HL-60 (cell line): ENCODE data around the gene PGS1.

Source experiments
- GABPA ChIP-seq: IDR thresholded peaks from 2 replicates; pipeline ENCODE4 v1.6.1; 2012; ENCODE audit warnings: low read depth
- POLR2AphosphoS5 ChIP-seq: IDR thresholded peaks from 2 replicates; pipeline ENCODE4 v1.6.1; 2012; ENCODE audit warnings: low read depth
- TF ChIP-seq, protein P1 (sequence below): IDR thresholded peaks from one replicate; pipeline ENCODE4 v1.5.1; 2011; ENCODE audit warnings: low read length, control low read depth, inconsistent platforms; ENCODE audit not compliant: insufficient read depth
- TF ChIP-seq, protein P2 (sequence below): IDR thresholded peaks from 2 replicates; pipeline ENCODE4 v1.6.1; 2012; ENCODE audit warnings: low read depth; ENCODE audit not compliant: insufficient replicate concordance

DNA sequence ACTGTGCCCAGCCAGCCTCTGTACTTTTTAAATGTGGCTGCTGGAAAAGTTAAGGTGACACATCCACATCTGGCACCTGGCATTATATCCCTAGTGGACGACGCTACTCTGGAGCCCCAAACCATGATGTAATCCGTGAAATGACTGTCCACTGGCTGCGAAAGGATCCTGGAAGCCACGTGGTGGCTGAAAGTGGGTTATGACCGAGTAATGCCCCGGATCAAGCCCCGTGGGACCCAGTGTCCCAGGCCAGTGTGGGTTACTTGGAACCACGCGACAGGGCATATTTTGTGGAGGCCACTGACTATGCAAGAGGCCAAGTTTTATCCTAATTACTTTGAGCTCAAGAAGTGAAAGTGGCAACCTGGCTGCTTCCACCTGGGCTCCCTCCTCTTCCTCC, 79.6 kb downstream of the PGS1 start:
- TF ChIP-seq, protein P1, sequence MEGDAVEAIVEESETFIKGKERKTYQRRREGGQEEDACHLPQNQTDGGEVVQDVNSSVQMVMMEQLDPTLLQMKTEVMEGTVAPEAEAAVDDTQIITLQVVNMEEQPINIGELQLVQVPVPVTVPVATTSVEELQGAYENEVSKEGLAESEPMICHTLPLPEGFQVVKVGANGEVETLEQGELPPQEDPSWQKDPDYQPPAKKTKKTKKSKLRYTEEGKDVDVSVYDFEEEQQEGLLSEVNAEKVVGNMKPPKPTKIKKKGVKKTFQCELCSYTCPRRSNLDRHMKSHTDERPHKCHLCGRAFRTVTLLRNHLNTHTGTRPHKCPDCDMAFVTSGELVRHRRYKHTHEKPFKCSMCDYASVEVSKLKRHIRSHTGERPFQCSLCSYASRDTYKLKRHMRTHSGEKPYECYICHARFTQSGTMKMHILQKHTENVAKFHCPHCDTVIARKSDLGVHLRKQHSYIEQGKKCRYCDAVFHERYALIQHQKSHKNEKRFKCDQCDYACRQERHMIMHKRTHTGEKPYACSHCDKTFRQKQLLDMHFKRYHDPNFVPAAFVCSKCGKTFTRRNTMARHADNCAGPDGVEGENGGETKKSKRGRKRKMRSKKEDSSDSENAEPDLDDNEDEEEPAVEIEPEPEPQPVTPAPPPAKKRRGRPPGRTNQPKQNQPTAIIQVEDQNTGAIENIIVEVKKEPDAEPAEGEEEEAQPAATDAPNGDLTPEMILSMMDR: no peak
- no peak for TF ChIP-seq POLR2AphosphoS5
- TF ChIP-seq, protein P2, sequence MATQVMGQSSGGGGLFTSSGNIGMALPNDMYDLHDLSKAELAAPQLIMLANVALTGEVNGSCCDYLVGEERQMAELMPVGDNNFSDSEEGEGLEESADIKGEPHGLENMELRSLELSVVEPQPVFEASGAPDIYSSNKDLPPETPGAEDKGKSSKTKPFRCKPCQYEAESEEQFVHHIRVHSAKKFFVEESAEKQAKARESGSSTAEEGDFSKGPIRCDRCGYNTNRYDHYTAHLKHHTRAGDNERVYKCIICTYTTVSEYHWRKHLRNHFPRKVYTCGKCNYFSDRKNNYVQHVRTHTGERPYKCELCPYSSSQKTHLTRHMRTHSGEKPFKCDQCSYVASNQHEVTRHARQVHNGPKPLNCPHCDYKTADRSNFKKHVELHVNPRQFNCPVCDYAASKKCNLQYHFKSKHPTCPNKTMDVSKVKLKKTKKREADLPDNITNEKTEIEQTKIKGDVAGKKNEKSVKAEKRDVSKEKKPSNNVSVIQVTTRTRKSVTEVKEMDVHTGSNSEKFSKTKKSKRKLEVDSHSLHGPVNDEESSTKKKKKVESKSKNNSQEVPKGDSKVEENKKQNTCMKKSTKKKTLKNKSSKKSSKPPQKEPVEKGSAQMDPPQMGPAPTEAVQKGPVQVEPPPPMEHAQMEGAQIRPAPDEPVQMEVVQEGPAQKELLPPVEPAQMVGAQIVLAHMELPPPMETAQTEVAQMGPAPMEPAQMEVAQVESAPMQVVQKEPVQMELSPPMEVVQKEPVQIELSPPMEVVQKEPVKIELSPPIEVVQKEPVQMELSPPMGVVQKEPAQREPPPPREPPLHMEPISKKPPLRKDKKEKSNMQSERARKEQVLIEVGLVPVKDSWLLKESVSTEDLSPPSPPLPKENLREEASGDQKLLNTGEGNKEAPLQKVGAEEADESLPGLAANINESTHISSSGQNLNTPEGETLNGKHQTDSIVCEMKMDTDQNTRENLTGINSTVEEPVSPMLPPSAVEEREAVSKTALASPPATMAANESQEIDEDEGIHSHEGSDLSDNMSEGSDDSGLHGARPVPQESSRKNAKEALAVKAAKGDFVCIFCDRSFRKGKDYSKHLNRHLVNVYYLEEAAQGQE: no peak
- no peak for TF ChIP-seq GABPA
